Neuronal stem cell (in vitro differentiated cells): Measurements from ENCODE around the gene TRAF3.

Source experiments
- DNase-seq: peaks from one replicate; pipeline ENCODE4 v3.0.0-alpha.2; 2013; ENCODE audit warnings: low spot score
- H2AFZ ChIP-seq: one replicate; pipeline ENCODE4 v1.6.1; 2013; ENCODE audit warnings: mild to moderate bottlenecking, low read length, inconsistent platforms
- H2AK5ac ChIP-seq: 2 replicates; pipeline ENCODE4 v1.6.1; 2013; ENCODE audit warnings: low read depth, mild to moderate bottlenecking, inconsistent platforms, low read length, moderate library complexity, mixed read lengths
- H2BK120ac ChIP-seq: 2 replicates; pipeline ENCODE4 v1.6.1; 2013; ENCODE audit warnings: low read depth, mild to moderate bottlenecking, inconsistent platforms, low read length, moderate library complexity, mixed read lengths
- H2BK12ac ChIP-seq: one replicate; pipeline ENCODE4 v1.6.1; 2013; ENCODE audit warnings: low read length, inconsistent platforms
- H2BK15ac ChIP-seq: 2 replicates; pipeline ENCODE4 v1.6.1; 2013; ENCODE audit warnings: mild to moderate bottlenecking, low read length, inconsistent platforms, mixed read lengths
- H2BK5ac ChIP-seq: one replicate; pipeline ENCODE4 v1.6.1; 2013; ENCODE audit warnings: inconsistent platforms, mild to moderate bottlenecking, low read length, moderate library complexity
- H3K14ac ChIP-seq: one replicate; pipeline ENCODE4 v1.6.1; 2013; ENCODE audit warnings: low read length, inconsistent platforms
- H3K18ac ChIP-seq: 2 replicates; pipeline ENCODE4 v1.6.1; 2013; ENCODE audit warnings: low read length, inconsistent platforms
- H3K23ac ChIP-seq: 2 replicates; pipeline ENCODE4 v1.6.1; 2013; ENCODE audit warnings: low read depth, mild to moderate bottlenecking, mixed read lengths, low read length, inconsistent platforms; ENCODE audit not compliant: poor library complexity
- H3K27ac ChIP-seq: replicated peaks from 3 replicates; pipeline ENCODE4 v1.5.1; 2013; ENCODE audit warnings: low read length, inconsistent platforms
- H3K27me3 ChIP-seq, 3 experiments: 2 replicates each; pipeline ENCODE4 v1.6.1; 2013; ENCODE audit warnings: low read length in 3 of 3, mild to moderate bottlenecking in 2 of 3, inconsistent platforms in 1 of 3, low read depth in 1 of 3, mixed read lengths in 1 of 3, moderate library complexity in 1 of 3; ENCODE audit not compliant: control insufficient read depth in 3 of 3, insufficient read depth in 3 of 3
- H3K36me3 ChIP-seq, 2 donors: replicated peaks in 1 of 2; 2 replicates each; pipeline ENCODE4 v1.6.1; 2013; ENCODE audit warnings: low read length in 2 of 2; ENCODE audit not compliant: control insufficient read depth in 2 of 2, insufficient read depth in 2 of 2
- H3K4ac ChIP-seq: 2 replicates; pipeline ENCODE4 v1.6.1; 2013; ENCODE audit warnings: inconsistent platforms, mild to moderate bottlenecking, low read length, moderate library complexity
- H3K4me1 ChIP-seq, 2 donors: 1 replicate in 1 of 2; 2 replicates in 1 of 2; pipeline ENCODE4 v1.6.1; 2013; ENCODE audit warnings: low read length in 2 of 2, low read depth in 1 of 2; ENCODE audit not compliant: control insufficient read depth in 2 of 2, insufficient read depth in 1 of 2
- H3K4me2 ChIP-seq: one replicate; pipeline ENCODE4 v1.6.1; 2013; ENCODE audit warnings: mild to moderate bottlenecking, low read length, inconsistent platforms; ENCODE audit not compliant: insufficient read depth, poor library complexity, severe bottlenecking
- H3K4me3 ChIP-seq, 2 donors: 2 replicates each; pipeline ENCODE4 v1.5.1; 2013; ENCODE audit warnings: low read length in 2 of 2, mild to moderate bottlenecking in 2 of 2, inconsistent platforms in 1 of 2, moderate library complexity in 1 of 2
- H3K79me1 ChIP-seq: one replicate; pipeline ENCODE4 v1.6.1; 2013; ENCODE audit warnings: low read depth, mild to moderate bottlenecking, inconsistent platforms, low read length, moderate library complexity
- H3K9ac ChIP-seq: one replicate; pipeline ENCODE4 v1.6.1; 2013; ENCODE audit warnings: mild to moderate bottlenecking, low read depth, low read length, inconsistent platforms; ENCODE audit not compliant: poor library complexity
- H3K9me3 ChIP-seq, 2 donors: replicated peaks in 1 of 2; 2 replicates each; pipeline versions ENCODE3 to v1.6.1; 2013; ENCODE audit warnings: low read length in 2 of 2, mild to moderate bottlenecking in 2 of 2, inconsistent platforms in 1 of 2, low read depth in 1 of 2, mixed read lengths in 1 of 2, moderate library complexity in 1 of 2; ENCODE audit not compliant: control insufficient read depth in 2 of 2, insufficient read depth in 1 of 2
- H4K8ac ChIP-seq: one replicate; pipeline ENCODE4 v1.6.1; 2013; ENCODE audit warnings: low read depth, mild to moderate bottlenecking, inconsistent platforms, low read length, moderate library complexity
- H4K91ac ChIP-seq: one replicate; pipeline ENCODE4 v1.6.1; 2013; ENCODE audit warnings: low read length, low read depth, mild to moderate bottlenecking, inconsistent platforms; ENCODE audit not compliant: poor library complexity
- WGBS, 2 donors: extraction: QIAGEN DNeasy Blood & Tissue Kit; methylation state at CpG; one replicate each; pipeline ENCODE4 v1.1.7; 2013; ENCODE audit warnings: missing lambda C conversion rate in 2 of 2, mixed read lengths in 1 of 2; ENCODE audit not compliant: insufficient read length in 2 of 2, insufficient replicate concordance in 1 of 2; ENCODE audit errors: extremely low coverage in 2 of 2; 5-methylcytosine and 5-hydroxymethylcytosine counted together

Gene TRAF3

GRCh38 chr14:102777711-102778337, 575 bp downstream of the TRAF3 start:
- no CpG with 5 or more reads among the region's 98 CpGs for WGBS, 2 donors
- H2BK12ac ChIP-seq = no peak overlapping the region
- no peak for DNase-seq
- H2BK15ac ChIP-seq = no peak overlapping the region
- peak overlapping the region; percentile 49 for H2BK5ac ChIP-seq
- no peaks in the 10 kb centered on the region for H3K9me3 ChIP-seq
- peak overlapping the region; percentile 79 for H3K4me2 ChIP-seq
- H2AK5ac ChIP-seq = peak overlapping the region; percentile 17
- peak overlapping the region; percentile 84 for H2AFZ ChIP-seq
- peaks cover 10 to 14% of the 10 kb centered on the region in 2 donors for H3K4me1 ChIP-seq
- peak overlapping the region; percentile 86 for H3K18ac ChIP-seq
- no peak overlapping the region for H4K91ac ChIP-seq
- peak overlapping the region; percentile 66 to 87 for H3K4me3 ChIP-seq
- H3K23ac ChIP-seq = no peak overlapping the region
- H3K79me1 ChIP-seq = peaks cover 3% of the 10 kb centered on the region
- H3K36me3 ChIP-seq = no peaks in the 10 kb centered on the region
- H3K14ac ChIP-seq = no peak overlapping the region
- H3K27ac ChIP-seq = no peak overlapping the region
- H2BK120ac ChIP-seq = no peak overlapping the region
- H4K8ac ChIP-seq = no peak overlapping the region
- H3K27me3 ChIP-seq = peaks cover 0 to 2% (median 0%) of the 10 kb centered on the region in 3 experiments
- no peak overlapping the region for H3K4ac ChIP-seq
- H3K9ac ChIP-seq = peak overlapping the region; percentile 79

GRCh38 chr14:102778338-102779083, 1.3 kb downstream of the TRAF3 start:
- Histone ChIP-seq H3K4me2 (peak overlapping the region; percentile 79), H2BK120ac (no peak overlapping the region), H2BK12ac (no peak overlapping the region), H2AFZ (peak overlapping the region; percentile 84), H3K36me3 (no peaks in the 10 kb centered on the region), H3K9ac (peak overlapping the region; percentile 79), H2AK5ac (no peak overlapping the region), H3K14ac (no peak overlapping the region), H3K23ac (no peak overlapping the region), H3K27me3 (peaks cover 0 to 2% (median 0%) of the 10 kb centered on the region in 3 experiments), H3K4me1 (peaks cover 13 to 14% of the 10 kb centered on the region in 2 donors), H3K9me3 (no peaks in the 10 kb centered on the region), H3K4ac (no peak overlapping the region), H2BK15ac (no peak overlapping the region), H3K18ac (peak overlapping the region; percentile 86), H4K91ac (no peak overlapping the region), H3K27ac (no peak overlapping the region), H2BK5ac (peak overlapping the region; percentile 49), H3K79me1 (peaks cover 3% of the 10 kb centered on the region), H3K4me3 (peak overlapping the region; percentile 66 to 87), H4K8ac (no peak overlapping the region)
- no peak for DNase-seq
- WGBS, 2 donors = no CpG with 5 or more reads among the region's 29 CpGs

- Histone ChIP-seq H2AFZ (no peak overlapping the region), H3K79me1 (peaks cover 3% of the 10 kb centered on the region), H2BK5ac (no peak overlapping the region), H3K4me2 (no peak overlapping the region), H2AK5ac (no peak overlapping the region), H2BK15ac (no peak overlapping the region), H2BK120ac (no peak overlapping the region), H3K4me1 (peaks cover 13 to 14% of the 10 kb centered on the region in 2 donors), H3K9ac (no peak overlapping the region), H3K18ac (no peak overlapping the region), H3K14ac (no peak overlapping the region), H3K4ac (no peak overlapping the region), H3K23ac (no peak overlapping the region), H4K8ac (no peak overlapping the region), H2BK12ac (no peak overlapping the region), H3K27ac (no peak overlapping the region), H3K4me3 (peak overlapping the region in 1 of 2 donors; percentile 66), H3K9me3 (no peaks in the 10 kb centered on the region), H3K27me3 (peaks cover 0 to 2% (median 0%) of the 10 kb centered on the region in 3 experiments), H4K91ac (no peak overlapping the region), H3K36me3 (no peaks in the 10 kb centered on the region)
- no CpG with 5 or more reads among the region's 4 CpGs for WGBS, 2 donors
- no peak for DNase-seq
These were observed 1.8 kb downstream of the TRAF3 start for GRCh38 chr14:102779084-102779462.

- H2BK12ac ChIP-seq = no peak overlapping the region
- WGBS, 2 donors = no CpG with 5 or more reads among the region's 13 CpGs
- DNase-seq = no peak
These were observed 2.5 kb downstream of the TRAF3 start for GRCh38 chr14:102779574-102780315.

More at GRCh38 chr14:102779574-102780315, 2.5 kb downstream of the TRAF3 start:
- Histone ChIP-seq H3K27me3 (peaks cover 0 to 2% (median 0%) of the 10 kb centered on the region in 3 experiments), H3K9ac (no peak overlapping the region), H2BK120ac (no peak overlapping the region), H2BK5ac (no peak overlapping the region), H3K23ac (no peak overlapping the region), H3K36me3 (no peaks in the 10 kb centered on the region), H4K91ac (no peak overlapping the region), H3K4me3 (no peak overlapping the region), H3K27ac (no peak overlapping the region), H3K9me3 (no peaks in the 10 kb centered on the region), H3K14ac (no peak overlapping the region), H3K18ac (no peak overlapping the region), H3K79me1 (peaks cover 3% of the 10 kb centered on the region), H3K4ac (no peak overlapping the region), H3K4me2 (no peak overlapping the region), H2AK5ac (no peak overlapping the region), H3K4me1 (peaks cover 9 to 11% of the 10 kb centered on the region in 2 donors), H2AFZ (no peak overlapping the region), H4K8ac (no peak overlapping the region), H2BK15ac (no peak overlapping the region)
